IMR-90 (cell line): ENCODE results near the gene RTCA. TPM values are rescaled to one million over a fixed set of nuclear protein-coding genes. Genes with fewer than 3 reads are reported as not detected.
"Not testable (repeated sequence)": the region's sequence is repeated elsewhere in the genome, so short reads cannot be mapped to it uniquely, and the experiment has no call there.

Source experiments
- ATAC-seq: fragments of 200-7000 bp; cut with Tn5 transposase; 2 replicates; pipeline ENCODE4 v1.9.1; 2020; ENCODE audit warnings: low read depth, mild to moderate bottlenecking, moderate library complexity
- BruUV-seq: library from RNA; stranded (reverse); fragments of 400-500 nt; replicated peaks from 2 replicates; lab custom pipeline; 2021; lab: Mats Ljungman, UMichigan
- CTCF ChIA-PET: fragments of 300-600 bp; formaldehyde crosslinking; extraction: SDS; loops from one replicate; lab custom pipeline; 2021; ENCODE audit warnings: antibody characterized with exemption; lab: Yijun Ruan, JAX
- POLR2A ChIA-PET: fragments of 300-600 bp; sonication (Branson Sonifier 250); formaldehyde crosslinking; loops from one replicate; lab custom pipeline; 2022; ENCODE audit warnings: antibody characterized with exemption; ENCODE audit not compliant: unreplicated experiment; lab: Charles Lee
- DNase-seq: peaks from one replicate; pipeline ENCODE4 v3.0.0; 2013
- H2AFZ ChIP-seq: replicated peaks from 2 replicates; pipeline ENCODE3; 2013; ENCODE audit warnings: low read length, mild to moderate bottlenecking; ENCODE audit not compliant: poor library complexity
- H2AK5ac ChIP-seq: 2 replicates; pipeline ENCODE4 v1.6.1; 2013; ENCODE audit warnings: low read depth, low read length, inconsistent platforms
- H2AK9ac ChIP-seq: replicated peaks from 2 replicates; pipeline ENCODE3; 2013; ENCODE audit warnings: mild to moderate bottlenecking, low read depth, low read length, moderate library complexity; ENCODE audit not compliant: poor library complexity
- H2BK120ac ChIP-seq: 2 replicates; pipeline ENCODE4 v1.6.1; 2013; ENCODE audit warnings: low read depth, low read length, inconsistent platforms
- H2BK15ac ChIP-seq: 3 replicates; pipeline ENCODE4 v1.6.1; 2013; ENCODE audit warnings: low read depth, low read length, inconsistent platforms
- H2BK20ac ChIP-seq: 2 replicates; pipeline ENCODE4 v1.6.1; 2013; ENCODE audit warnings: low read depth, mild to moderate bottlenecking, inconsistent platforms, low read length, moderate library complexity
- H2BK5ac ChIP-seq: 2 replicates; pipeline ENCODE4 v1.6.1; 2013; ENCODE audit warnings: mild to moderate bottlenecking, low read depth, low read length, inconsistent platforms; ENCODE audit not compliant: poor library complexity, severe bottlenecking
- H3K14ac ChIP-seq: replicated peaks from 2 replicates; pipeline ENCODE4 v1.6.1; 2013; ENCODE audit warnings: low read depth, low read length, inconsistent platforms
- H3K18ac ChIP-seq: 2 replicates; pipeline ENCODE4 v1.6.1; 2013; ENCODE audit warnings: low read depth, low read length, control low read depth
- H3K23ac ChIP-seq: 2 replicates; pipeline ENCODE4 v1.6.1; 2013; ENCODE audit warnings: low read depth, low read length, inconsistent platforms
- H3K27ac ChIP-seq: 2 replicates; pipeline ENCODE4 v1.5.1; 2013; ENCODE audit warnings: mild to moderate bottlenecking, control low read depth, low read length; ENCODE audit not compliant: insufficient read depth
- H3K27me3 ChIP-seq: 2 replicates; pipeline ENCODE4 v1.6.1; 2013; ENCODE audit warnings: low read length; ENCODE audit not compliant: control insufficient read depth, insufficient read depth
- H3K36me3 ChIP-seq: 2 replicates; pipeline ENCODE4 v1.6.1; 2013; ENCODE audit warnings: low read length, mixed read lengths; ENCODE audit not compliant: control insufficient read depth, insufficient read depth
- H3K4ac ChIP-seq: 2 replicates; pipeline ENCODE4 v1.6.1; 2013; ENCODE audit warnings: low read depth, low read length, inconsistent platforms
- H3K4me1 ChIP-seq: 2 replicates; pipeline ENCODE4 v1.6.1; 2013; ENCODE audit warnings: low read length, mixed read lengths; ENCODE audit not compliant: control insufficient read depth, insufficient read depth
- H3K4me2 ChIP-seq: 2 replicates; pipeline ENCODE4 v1.6.1; 2013; ENCODE audit warnings: low read depth, mild to moderate bottlenecking, control low read depth, low read length, moderate library complexity
- H3K4me3 ChIP-seq: 2 replicates; pipeline ENCODE4 v1.5.1; 2013; ENCODE audit warnings: low read depth, mild to moderate bottlenecking, control low read depth, low read length, moderate library complexity; ENCODE audit not compliant: insufficient read depth
- H3K56ac ChIP-seq: 2 replicates; pipeline ENCODE4 v1.6.1; 2013; ENCODE audit warnings: low read length, inconsistent platforms; ENCODE audit not compliant: insufficient read depth; ENCODE audit errors: extremely low read depth
- H3K79me1 ChIP-seq, 2 experiments: 2 replicates each; pipeline ENCODE4 v1.6.1; 2013; ENCODE audit warnings: low read length in 2 of 2, inconsistent platforms in 1 of 2, low read depth in 1 of 2
- H3K9ac ChIP-seq: 2 replicates; pipeline ENCODE4 v1.6.1; 2013; ENCODE audit warnings: low read depth, low read length, control low read depth
- H3K9me1 ChIP-seq: 2 replicates; pipeline ENCODE4 v1.6.1; 2013; ENCODE audit warnings: low read length, inconsistent platforms; ENCODE audit not compliant: insufficient read depth
- H3K9me3 ChIP-seq: 2 replicates; pipeline ENCODE4 v1.6.1; 2013; ENCODE audit warnings: low read length; ENCODE audit not compliant: control insufficient read depth, insufficient read depth
- H4K20me1 ChIP-seq: 2 replicates; pipeline ENCODE4 v1.6.1; 2013; ENCODE audit warnings: low read length, inconsistent platforms; ENCODE audit not compliant: insufficient read depth
- H4K5ac ChIP-seq: 2 replicates; pipeline ENCODE4 v1.6.1; 2013; ENCODE audit warnings: mild to moderate bottlenecking, low read depth, low read length, control low read depth
- H4K8ac ChIP-seq, 2 experiments: 2 replicates each; pipeline ENCODE4 v1.6.1; 2013; ENCODE audit warnings: low read depth in 2 of 2, low read length in 2 of 2, control low read depth in 1 of 2, inconsistent platforms in 1 of 2
- H4K91ac ChIP-seq: 2 replicates; pipeline ENCODE4 v1.6.1; 2013; ENCODE audit warnings: low read depth, low read length, inconsistent platforms; ENCODE audit not compliant: insufficient read depth
- BHLHE40 ChIP-seq: fragments of 150-350 bp; IDR thresholded peaks from 2 replicates; pipeline ENCODE4 v1.6.1; 2016; ENCODE audit warnings: mild to moderate bottlenecking, low read depth, low read length
- MAFK ChIP-seq: IDR thresholded peaks from 2 replicates; pipeline ENCODE4 v1.6.1; 2012; ENCODE audit warnings: low read depth, low read length, improper control_type of control experiment
- WGBS, 2 experiments: methylation state at CpG; one replicate each; pipeline versions ENCODE4 v1.1.5 to v1.1.7; 2013; ENCODE audit warnings: missing lambda C conversion rate in 2 of 2; ENCODE audit not compliant: insufficient read length in 1 of 2; ENCODE audit errors: extremely low coverage in 2 of 2; 5-methylcytosine and 5-hydroxymethylcytosine counted together
- dilution Hi-C: fragments of 300-500 bp; cut with HindIII; formaldehyde crosslinking; loops from one replicate; pipeline ENCODE4 v1.14.3; 2018; ENCODE audit warnings: low sequenced_read_pairs; ENCODE audit not compliant: unreplicated experiment
- in situ Hi-C: fragments of 300-500 bp; cut with MboI; formaldehyde crosslinking; loops from 3 replicates; pipeline ENCODE4 v1.14.3; 2019; ENCODE audit warnings: low sequenced_read_pairs, inconsistent platforms, mixed read lengths
- intact Hi-C: fragments of 100-400 bp; cut with micrococcal nuclease; formaldehyde crosslinking; loops from 2 replicates; pipeline ENCODE4 v1.10.0; 2022
- polyA plus RNA-seq, 3 experiments: library from polyadenylated mRNA; depleted of rRNA; stranded (reverse); fragments of >200 nt; gene quantifications; 2 replicates each; pipeline ENCODE4 v1.2.3, GENCODE V29; 2012; ENCODE audit warnings: low replicate concordance in 1 of 3
- total RNA-seq: library from RNA; depleted of rRNA; stranded (reverse); fragments of >200 nt; gene quantifications from 2 replicates; pipeline ENCODE4 v1.2.3, GENCODE V29; 2012

Gene RTCA
- total and polyA plus RNA-seq, 2 of the 4 experiments (the other 2 are of a cell fraction): 26.9 to 29.6 TPM

DNA sequence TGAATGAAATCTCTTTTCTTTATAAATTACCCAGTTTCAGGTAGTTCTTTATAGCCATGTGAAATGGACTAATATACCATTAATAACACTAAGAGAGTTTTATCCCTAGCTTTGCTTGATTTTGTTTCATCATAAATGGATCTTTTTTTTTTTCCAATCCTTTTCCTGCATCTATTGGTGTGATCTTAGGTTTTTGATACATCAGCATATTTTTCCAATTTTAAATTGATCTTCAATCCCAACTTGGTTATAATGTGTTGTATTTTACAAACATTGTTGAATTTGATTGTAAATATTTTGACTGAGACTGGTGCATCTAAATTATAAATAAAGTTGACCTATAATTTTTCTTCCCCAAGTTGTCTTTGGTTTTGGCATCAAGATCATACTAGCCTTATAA is 4.3 kb upstream of the RTCA start:
- H3K4me1 ChIP-seq: no peaks in the 10 kb centered on the region
- no peak overlapping the region for H2BK5ac ChIP-seq
- H4K8ac ChIP-seq: no peak overlapping the region
- no peak overlapping the region for H3K4ac ChIP-seq
- H4K91ac ChIP-seq: no peak overlapping the region
- no peaks in the 10 kb centered on the region for H3K9me3 ChIP-seq
- H3K79me1 ChIP-seq: peaks cover under 1 to 6% of the 10 kb centered on the region in 2 experiments; a peak in 3 of 4 replicates
- no peak overlapping the region for H3K23ac ChIP-seq
- H3K4me3 ChIP-seq: no peak overlapping the region
- no peaks in the 10 kb centered on the region for H3K27me3 ChIP-seq
- H2AFZ ChIP-seq: no peak overlapping the region
- BruUV-seq: no TSS peak
- H2BK120ac ChIP-seq: no peak overlapping the region
- no peaks in the 10 kb centered on the region for H3K9me1 ChIP-seq
- no peak overlapping the region for H2AK9ac ChIP-seq
- no peaks in the 10 kb centered on the region for H3K36me3 ChIP-seq
- POLR2A ChIA-PET: no interaction called here
- no peak overlapping the region for H4K5ac ChIP-seq
- ATAC-seq: no peak
- H2BK15ac ChIP-seq: no peak overlapping the region
- H3K14ac ChIP-seq: no peak overlapping the region
- in situ Hi-C loops (loop anchor here (25.0 kb wide), 2 partner anchors 449 to 626 kb away; partner anchors contain the start of genes EXTL2 and SLC30A7), intact Hi-C loops (no loop called here), dilution Hi-C loops (no loop called here)
- H2BK20ac ChIP-seq: no peak overlapping the region
- no peaks in the 10 kb centered on the region for H4K20me1 ChIP-seq
- no peak overlapping the region for H3K27ac ChIP-seq
- no peak overlapping the region for H2AK5ac ChIP-seq
- TF ChIP-seq BHLHE40 (no peak), MAFK (peak; percentile 87)
- DNase-seq: no peak
- no peak overlapping the region for H3K9ac ChIP-seq
- no peak overlapping the region for H3K18ac ChIP-seq
- no peak overlapping the region for H3K4me2 ChIP-seq
- CTCF ChIA-PET: no interaction called here
- no peak overlapping the region for H3K56ac ChIP-seq

DNA sequence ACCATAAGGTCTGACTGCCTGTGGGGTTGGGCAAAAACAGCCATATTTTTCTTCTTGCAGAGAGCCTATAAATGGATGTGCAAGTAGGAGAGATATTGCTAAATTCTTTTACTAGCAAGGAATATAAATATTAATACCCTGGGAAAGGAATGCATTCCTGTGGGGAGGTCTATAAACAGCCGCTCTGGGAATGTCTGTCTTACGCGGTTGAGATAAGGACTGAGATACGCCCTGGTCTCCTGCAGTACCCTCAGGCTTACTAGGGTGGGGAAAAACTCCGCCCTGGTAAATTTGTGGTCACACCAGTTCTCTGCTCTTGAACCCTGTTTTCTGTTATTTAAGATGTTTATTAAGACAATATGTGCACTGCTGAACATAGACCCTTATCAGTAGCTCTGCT is 1.9 kb upstream of the RTCA start:
- BruUV-seq, ATAC-seq, CTCF ChIA-PET, H2BK15ac ChIP-seq, H3K9me1 ChIP-seq, H4K91ac ChIP-seq, H3K23ac ChIP-seq, dilution Hi-C loops, H3K9me3 ChIP-seq, H3K36me3 ChIP-seq, H2BK5ac ChIP-seq, H3K14ac ChIP-seq, H3K4me1 ChIP-seq, H3K18ac ChIP-seq, H3K9ac ChIP-seq, H4K8ac ChIP-seq, H2AK5ac ChIP-seq, H3K27me3 ChIP-seq, H2BK120ac ChIP-seq, POLR2A ChIA-PET, H3K4me3 ChIP-seq, H3K4ac ChIP-seq, H4K20me1 ChIP-seq, DNase-seq, H4K5ac ChIP-seq, H3K27ac ChIP-seq, H3K4me2 ChIP-seq, H2AFZ ChIP-seq, H2AK9ac ChIP-seq, H2BK20ac ChIP-seq, H3K56ac ChIP-seq: not testable (repeated sequence)
- intact Hi-C loops: loop anchor here (2.0 kb wide), 1 partner anchor 225 kb away; a partner anchor contains a TSS
- in situ Hi-C loops: loop anchor here (25.0 kb wide), 2 partner anchors 452 to 623 kb away; partner anchors contain the start of genes EXTL2 and SLC30A7
- WGBS, 2 experiments: no CpG with 5 or more reads among the region's 5 CpGs
- H3K79me1 ChIP-seq: peaks cover 10 to 30% of the 10 kb centered on the region in 2 experiments
